Measurements from ENCODE around the gene ANGEL2. TPM values are rescaled to one million over a fixed set of nuclear protein-coding genes. Genes with fewer than 3 reads are reported as not detected.
A peak's percentile ranks its signal among the peaks of the same experiment; 100 is the strongest.
"Not testable (repeated sequence)": the region's sequence is repeated elsewhere in the genome, so short reads cannot be mapped to it uniquely, and the experiment has no call there.

ANGEL2 gene
- total RNA-seq, 6 experiments from 2014 or later: 12.1 to 23.2 (median 15.2) TPM

DNA sequence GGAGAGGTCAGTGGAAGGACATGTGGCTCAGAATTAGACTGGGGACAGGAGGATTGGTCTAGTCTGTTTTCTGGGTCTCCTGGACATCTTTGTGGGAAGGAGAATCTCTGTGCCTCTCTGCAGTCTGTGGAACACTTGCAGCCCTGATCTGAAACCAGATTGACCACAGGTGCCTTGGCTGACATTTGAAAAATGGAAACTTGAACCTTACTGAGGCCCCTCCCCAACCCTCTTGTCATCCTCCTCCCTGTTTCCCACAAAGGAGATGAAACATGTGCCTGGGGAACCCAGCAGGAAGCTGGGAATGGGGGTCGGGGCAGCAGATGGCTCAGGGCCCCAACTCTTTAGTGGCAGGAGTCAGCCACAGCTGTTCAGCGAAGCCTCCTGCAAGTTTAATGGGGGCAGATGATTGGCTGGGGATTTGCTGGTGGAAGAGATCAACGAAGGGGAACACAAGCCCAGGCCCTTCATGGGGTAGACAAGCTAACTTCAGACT is 47.3 kb downstream of the ANGEL2 start:
- peak in 1 of 3 donors; percentile 15 for DNase-seq
- intact Hi-C loops (cut with DNase I): no loop called here
- Histone ChIP-seq H3K27me3 (no peaks in the 10 kb centered on the region), H3K36me3 (no peaks in the 10 kb centered on the region), H3K4me1 (no peaks in the 10 kb centered on the region), H3K9me3 (no peaks in the 10 kb centered on the region), H3K27ac (no peak overlapping the region), H3K4me3 (no peak overlapping the region)
- TF ChIP-seq, protein P1, sequence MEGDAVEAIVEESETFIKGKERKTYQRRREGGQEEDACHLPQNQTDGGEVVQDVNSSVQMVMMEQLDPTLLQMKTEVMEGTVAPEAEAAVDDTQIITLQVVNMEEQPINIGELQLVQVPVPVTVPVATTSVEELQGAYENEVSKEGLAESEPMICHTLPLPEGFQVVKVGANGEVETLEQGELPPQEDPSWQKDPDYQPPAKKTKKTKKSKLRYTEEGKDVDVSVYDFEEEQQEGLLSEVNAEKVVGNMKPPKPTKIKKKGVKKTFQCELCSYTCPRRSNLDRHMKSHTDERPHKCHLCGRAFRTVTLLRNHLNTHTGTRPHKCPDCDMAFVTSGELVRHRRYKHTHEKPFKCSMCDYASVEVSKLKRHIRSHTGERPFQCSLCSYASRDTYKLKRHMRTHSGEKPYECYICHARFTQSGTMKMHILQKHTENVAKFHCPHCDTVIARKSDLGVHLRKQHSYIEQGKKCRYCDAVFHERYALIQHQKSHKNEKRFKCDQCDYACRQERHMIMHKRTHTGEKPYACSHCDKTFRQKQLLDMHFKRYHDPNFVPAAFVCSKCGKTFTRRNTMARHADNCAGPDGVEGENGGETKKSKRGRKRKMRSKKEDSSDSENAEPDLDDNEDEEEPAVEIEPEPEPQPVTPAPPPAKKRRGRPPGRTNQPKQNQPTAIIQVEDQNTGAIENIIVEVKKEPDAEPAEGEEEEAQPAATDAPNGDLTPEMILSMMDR (IDR thresholded peaks at IDR 0.05): no peak
- TF ChIP-seq POLR2A (IDR thresholded peaks at IDR 0.05): no peak
- ATAC-seq: no peak
- 25% methylated on average over 2 of the region's 3 CpGs for WGBS (ENCODE audit: insufficient coverage, low coverage, low lambda C conversion rate, missing lambda C conversion rate)

DNA sequence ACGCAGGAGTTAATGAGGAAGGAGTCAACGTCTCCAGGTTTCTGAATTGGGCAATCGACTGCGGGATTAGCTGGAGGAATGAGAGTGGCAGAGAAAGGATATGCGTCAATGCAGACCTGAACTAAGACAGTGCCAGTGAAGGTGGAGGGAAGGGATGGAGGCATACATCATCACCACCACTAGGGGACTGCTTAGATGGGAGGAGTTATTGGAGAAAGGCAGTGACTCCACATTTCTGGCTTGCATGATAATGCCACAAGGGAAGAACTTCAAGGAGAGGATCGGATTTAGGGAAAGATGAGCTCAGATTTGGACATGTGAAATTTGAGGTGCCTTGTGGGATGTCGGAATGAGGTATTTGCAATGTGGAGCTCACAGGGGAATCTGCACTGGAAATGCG is 47.9 kb downstream of the ANGEL2 start:
- DNase-seq: peak in 1 of 3 donors; percentile 23
- Histone ChIP-seq H3K9me3 (no peaks in the 10 kb centered on the region), H3K4me1 (no peaks in the 10 kb centered on the region), H3K36me3 (no peaks in the 10 kb centered on the region), H3K4me3 (no peak overlapping the region), H3K27ac (no peak overlapping the region), H3K27me3 (no peaks in the 10 kb centered on the region)
- WGBS (ENCODE audit: insufficient coverage, low coverage, low lambda C conversion rate, missing lambda C conversion rate): 58% methylated on average over 7 of the region's 8 CpGs
- intact Hi-C loops (cut with DNase I): no loop called here
- peak; percentile 42 to 74 (median 56) for ATAC-seq
- TF ChIP-seq, protein P1 (IDR thresholded peaks at IDR 0.05): peak; percentile 27 to 35 (median 31)
- no peak for TF ChIP-seq POLR2A (IDR thresholded peaks at IDR 0.05)

DNA sequence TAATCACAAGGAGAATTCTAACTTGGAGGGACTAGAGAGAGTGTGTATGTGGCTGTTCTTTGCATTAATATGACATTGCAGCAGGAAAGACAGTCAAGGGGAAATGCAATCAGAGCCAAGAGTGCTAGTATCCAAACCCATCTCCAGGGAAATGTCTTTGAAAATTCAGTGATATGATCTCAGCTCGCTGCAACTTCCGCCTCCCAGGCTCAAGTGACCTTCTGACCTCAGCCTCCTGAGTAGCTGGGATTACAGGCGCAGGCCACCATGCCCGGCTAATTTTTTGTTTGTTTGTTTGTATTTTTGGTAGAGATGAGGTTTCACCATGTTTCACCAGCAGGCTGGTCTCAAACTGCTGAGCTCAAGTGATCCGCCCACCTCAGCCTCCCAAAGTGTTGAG is 49.1 kb downstream of the ANGEL2 start:
- WGBS (ENCODE audit: insufficient coverage, low coverage, low lambda C conversion rate, missing lambda C conversion rate): 63% methylated on average over 3 of the region's 5 CpGs
- no peak overlapping the region for H3K4me3 ChIP-seq
- TF ChIP-seq, protein P1 (IDR thresholded peaks at IDR 0.05): no peak
- no peak for TF ChIP-seq POLR2A (IDR thresholded peaks at IDR 0.05)
- H3K9me3 ChIP-seq: no peaks in the 10 kb centered on the region
- no peaks in the 10 kb centered on the region for H3K4me1 ChIP-seq
- no peaks in the 10 kb centered on the region for H3K27me3 ChIP-seq
- no peak for ATAC-seq
- intact Hi-C loops (cut with DNase I): no loop called here
- no peaks in the 10 kb centered on the region for H3K36me3 ChIP-seq
- DNase-seq: no peak
- no peak overlapping the region for H3K27ac ChIP-seq

DNA sequence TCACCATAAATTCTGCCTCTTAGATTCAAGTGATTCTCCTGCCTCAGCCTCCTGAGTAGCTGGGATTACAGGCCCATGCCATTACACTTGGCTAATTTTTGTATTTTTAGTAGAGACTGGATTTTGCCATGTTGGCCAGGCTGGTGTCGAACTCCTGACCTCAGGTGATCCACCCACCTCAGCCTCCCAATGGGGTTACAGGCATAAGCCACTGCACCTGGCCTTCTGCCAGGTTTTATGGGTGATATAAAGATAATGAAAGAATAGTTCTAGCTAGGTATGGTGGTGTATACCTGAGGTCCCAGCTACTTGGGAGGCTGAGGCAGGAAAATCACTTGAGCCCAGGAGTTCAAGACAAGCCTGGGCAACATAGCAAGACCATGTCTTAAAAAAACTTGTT is 50.7 kb downstream of the ANGEL2 start:
- 67% methylated on average over 1 of the region's 1 CpG for WGBS (ENCODE audit: insufficient coverage, low coverage, low lambda C conversion rate, missing lambda C conversion rate)

DNA sequence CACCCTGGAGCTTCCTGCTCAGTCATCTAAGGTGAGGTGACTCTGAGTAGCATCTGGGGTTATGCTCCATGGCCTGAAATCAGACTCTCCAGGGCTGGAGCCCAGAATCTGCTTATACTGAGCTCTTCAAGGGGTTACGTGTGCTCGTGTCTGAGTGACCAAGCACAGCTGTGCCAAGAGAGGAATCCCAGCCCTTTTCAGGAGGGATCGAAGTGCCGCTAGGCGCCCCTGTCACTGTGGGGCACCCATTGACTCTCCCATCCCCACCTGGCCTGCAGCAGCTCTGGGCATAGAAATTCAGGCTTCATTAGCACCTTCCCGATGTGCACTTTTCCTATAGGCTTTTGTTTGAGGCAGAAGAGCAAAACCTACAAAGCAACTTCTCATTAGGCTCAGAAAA is 51.6 kb downstream of the ANGEL2 start:
- ATAC-seq (no peak), DNase-seq (no peak)
- WGBS (ENCODE audit: insufficient coverage, low coverage, low lambda C conversion rate, missing lambda C conversion rate): 83% methylated on average over 1 of the region's 6 CpGs
- no peaks in the 10 kb centered on the region for H3K27me3 ChIP-seq
- no peaks in the 10 kb centered on the region for H3K9me3 ChIP-seq
- TF ChIP-seq POLR2A (IDR thresholded peaks at IDR 0.05): no peak
- TF ChIP-seq, protein P1 (IDR thresholded peaks at IDR 0.05): no peak
- no peaks in the 10 kb centered on the region for H3K36me3 ChIP-seq
- H3K27ac ChIP-seq: no peak overlapping the region
- no peaks in the 10 kb centered on the region for H3K4me1 ChIP-seq
- intact Hi-C loops (cut with DNase I): no loop called here
- no peak overlapping the region for H3K4me3 ChIP-seq

More for the DNA sequence above, 50.7 kb downstream of the ANGEL2 start:
- H3K4me3 ChIP-seq; H3K27ac ChIP-seq; H3K4me1 ChIP-seq; intact Hi-C loops (cut with DNase I); ATAC-seq; H3K36me3 ChIP-seq; H3K9me3 ChIP-seq; H3K27me3 ChIP-seq; DNase-seq: not testable (repeated sequence)
